Body of pancreas (tissue), 4 donors: ENCODE data around the gene GPRIN1.

Experiments
- CTCF ChIP-seq, 7 experiments: fragments of 450-650 bp in 4 of 7; fragments of 200-600 bp in 3 of 7; sonication (generic) in 3 of 7; IDR thresholded peaks; one replicate each; pipeline ENCODE4 v1.5.1; 2016 to 2019; ENCODE audit warnings: antibody characterized with exemption in 7 of 7
- POLR2A ChIP-seq, 3 donors: fragments of 450-650 bp; IDR thresholded peaks; one replicate each; pipeline ENCODE4 v1.6.1; 2016; ENCODE audit warnings: antibody characterized with exemption in 3 of 3, mild to moderate bottlenecking in 2 of 3

- no peak for TF ChIP-seq CTCF (IDR thresholded peaks at IDR 0.05)
- TF ChIP-seq POLR2A (IDR thresholded peaks at IDR 0.05) = no peak
These were observed 42.2 kb upstream of the GPRIN1 start for GRCh38 chr5:176652136-176652535.
